HG03354 (cell line): ENCODE data around the gene TCF4.

Experiments used
- ATAC-seq: cut with Tn5 transposase; IDR thresholded peaks from one replicate; pipeline ENCODE4 v1.9.1; 2021; ENCODE audit warnings: mild to moderate bottlenecking; ENCODE audit not compliant: unreplicated experiment, poor library complexity, severe bottlenecking

Gene TCF4

GRCh38 chr18:55420665-55421307, 167.2 kb downstream of the TCF4 start:
- peak; percentile 61 for ATAC-seq

GRCh38 chr18:55419947-55420664, 167.9 kb downstream of the TCF4 start:
- ATAC-seq = peak; percentile 23

GRCh38 chr18:55419132-55419946, 168.7 kb downstream of the TCF4 start:
- ATAC-seq = no peak

- ATAC-seq = no peak
These were observed 169.6 kb downstream of the TCF4 start for GRCh38 chr18:55418439-55418838.

GRCh38 chr18:55416791-55417190, 171.2 kb downstream of the TCF4 start:
- ATAC-seq = no peak

- ATAC-seq = peak; percentile 94
These were observed 172.6 kb downstream of the TCF4 start for GRCh38 chr18:55415258-55415871.

- no peak for ATAC-seq
These were observed 173.5 kb downstream of the TCF4 start for GRCh38 chr18:55414475-55414874.

- no peak for ATAC-seq
These were observed 174.5 kb downstream of the TCF4 start for GRCh38 chr18:55413474-55413873.

GRCh38 chr18:55407774-55408535, 180.0 kb downstream of the TCF4 start:
- ATAC-seq = no peak

- no peak for ATAC-seq
These were observed 180.8 kb downstream of the TCF4 start for GRCh38 chr18:55407191-55407590.

- no peak for ATAC-seq
These were observed 181.5 kb downstream of the TCF4 start for GRCh38 chr18:55406451-55406991.

GRCh38 chr18:55405893-55406406, 182.0 kb downstream of the TCF4 start:
- no peak for ATAC-seq

- no peak for ATAC-seq
These were observed 182.5 kb downstream of the TCF4 start for GRCh38 chr18:55405475-55405874.

GRCh38 chr18:55404832-55405465, 183.0 kb downstream of the TCF4 start:
- ATAC-seq = no peak

GRCh38 chr18:55404136-55404830, 183.7 kb downstream of the TCF4 start:
- no peak for ATAC-seq

GRCh38 chr18:55403421-55403949, 184.5 kb downstream of the TCF4 start:
- no peak for ATAC-seq

- no peak for ATAC-seq
These were observed 185.1 kb downstream of the TCF4 start for GRCh38 chr18:55402731-55403405.
